Measurements from ENCODE around the gene BEGAIN. TPM values are rescaled to one million over a fixed set of nuclear protein-coding genes. Genes with fewer than 3 reads are reported as not detected.

BEGAIN gene
- total RNA-seq, 2 experiments from 2014 or later: 0.76 TPM; not detected in 1

- Histone ChIP-seq H3K9me2 (ENCODE audit: insufficient read depth, low read length) (no peaks in the 10 kb centered on the region), H3K4me1 (ENCODE audit: insufficient read depth, low read length, poor library complexity, severe bottlenecking) (peaks cover 6% of the 10 kb centered on the region), H4K20me1 (ENCODE audit: insufficient read depth, low read length) (no peaks in the 10 kb centered on the region), H3K27ac (ENCODE audit: low read depth, low read length, poor library complexity, severe bottlenecking) (no peak overlapping the region), H3K4me3 (ENCODE audit: low read depth, low read length, poor library complexity, severe bottlenecking) (no peak overlapping the region), H3K36me3 (ENCODE audit: insufficient read depth, low read length) (no peaks in the 10 kb centered on the region), H2AFZ (ENCODE audit: low read length) (no peak overlapping the region), H3K9me3 (ENCODE audit: low read length) (no peaks in the 10 kb centered on the region), H3K79me2 (ENCODE audit: insufficient read depth, low read depth, low read length) (no peaks in the 10 kb centered on the region), H3K4me2 (ENCODE audit: low read length) (no peak overlapping the region)
- DNase-seq (ENCODE audit: low spot score): no peak
- TF ChIP-seq EZH2phosphoT487 (IDR thresholded peaks at IDR 0.05; ENCODE audit: borderline replicate concordance, low read depth, low read length) (no peak), CTCF (conservative IDR thresholded peaks at IDR 0.05; ENCODE audit: low read length) (no peak)
- POLR2A ChIA-PET: no interaction called here
- no TSS peak for BruUV-seq (replicated peaks)
- intact Hi-C loops (cut with micrococcal nuclease; ENCODE audit: unreplicated experiment): no loop called here
- CTCF ChIA-PET (ENCODE audit: unreplicated experiment): no interaction called here
These were observed 36.2 kb downstream of the BEGAIN start for GRCh38 chr14:100551056-100551455.

DNA sequence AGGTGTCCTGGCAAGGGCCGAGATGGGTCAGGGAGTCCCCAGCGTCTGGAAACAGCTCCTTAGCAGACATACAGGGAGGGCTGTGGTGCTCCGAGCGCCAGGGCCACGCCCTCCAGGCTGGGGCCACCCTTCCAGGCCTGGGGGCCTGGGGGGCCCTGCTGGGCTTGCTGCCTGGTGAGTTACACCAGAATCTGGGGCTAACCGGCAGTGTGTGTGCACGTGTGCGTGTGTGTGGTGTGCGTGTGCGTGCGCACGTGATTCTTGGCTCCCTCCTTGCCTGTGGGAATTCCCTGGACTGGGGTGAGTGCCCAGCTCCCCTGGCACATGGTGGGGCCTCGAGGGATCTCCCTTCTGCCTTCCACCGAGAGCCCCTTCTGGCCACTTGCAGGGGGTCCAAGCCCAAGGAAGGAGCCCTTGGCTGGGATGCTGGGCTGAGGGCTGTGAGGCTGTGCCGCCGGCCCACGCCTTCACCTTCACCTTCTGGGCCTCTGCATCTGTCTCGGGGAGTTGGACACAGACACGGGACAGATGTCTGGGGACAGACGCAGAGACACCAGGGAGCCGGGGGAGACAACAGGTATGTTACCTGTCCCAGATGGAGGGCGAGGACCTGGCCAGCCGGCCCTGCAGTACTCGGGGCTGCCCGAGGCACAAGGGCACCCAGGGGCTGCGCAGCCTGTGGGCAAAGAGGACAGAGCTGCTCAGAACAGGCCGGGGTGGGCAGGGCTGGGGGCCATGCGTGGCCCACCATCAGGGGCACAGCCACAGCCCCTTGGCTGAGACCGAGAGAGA, 37.2 kb downstream of the BEGAIN start:
- Histone ChIP-seq H3K4me3 (ENCODE audit: low read depth, low read length, poor library complexity, severe bottlenecking) (no peak overlapping the region), H3K79me2 (ENCODE audit: insufficient read depth, low read depth, low read length) (no peaks in the 10 kb centered on the region), H2AFZ (ENCODE audit: low read length) (no peak overlapping the region), H3K36me3 (ENCODE audit: insufficient read depth, low read length) (no peaks in the 10 kb centered on the region), H4K20me1 (ENCODE audit: insufficient read depth, low read length) (no peaks in the 10 kb centered on the region), H3K4me1 (ENCODE audit: insufficient read depth, low read length, poor library complexity, severe bottlenecking) (peaks cover 6% of the 10 kb centered on the region), H3K27ac (ENCODE audit: low read depth, low read length, poor library complexity, severe bottlenecking) (no peak overlapping the region), H3K4me2 (ENCODE audit: low read length) (no peak overlapping the region), H3K9me2 (ENCODE audit: insufficient read depth, low read length) (no peaks in the 10 kb centered on the region), H3K9me3 (ENCODE audit: low read length) (no peaks in the 10 kb centered on the region)
- ChIA-PET CTCF (ENCODE audit: unreplicated experiment) (no interaction called here), POLR2A (no interaction called here)
- intact Hi-C loops (cut with micrococcal nuclease; ENCODE audit: unreplicated experiment): no loop called here
- no peak for DNase-seq (ENCODE audit: low spot score)
- TF ChIP-seq EZH2phosphoT487 (IDR thresholded peaks at IDR 0.05; ENCODE audit: borderline replicate concordance, low read depth, low read length): no peak
- TF ChIP-seq CTCF (conservative IDR thresholded peaks at IDR 0.05; ENCODE audit: low read length): no peak
- BruUV-seq (replicated peaks): no TSS peak

DNA sequence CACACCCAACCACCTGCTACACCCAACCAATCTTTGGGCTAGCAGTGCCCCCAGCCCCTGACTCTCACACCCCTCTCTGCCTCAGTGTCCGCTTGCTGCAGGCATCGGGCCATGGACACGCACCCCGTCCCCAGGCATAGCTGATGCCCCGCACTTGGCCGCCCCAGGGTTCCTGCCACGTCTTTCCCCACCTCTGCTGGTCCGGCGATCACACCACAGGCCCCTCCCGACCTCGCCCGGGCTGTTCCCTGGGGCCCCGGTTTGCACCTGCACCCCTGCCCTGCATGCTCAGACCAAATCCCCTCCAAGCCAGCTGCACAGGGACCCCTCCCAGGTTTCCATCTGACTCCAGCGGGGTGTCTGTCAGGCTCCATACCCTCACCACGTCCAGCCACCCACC, 38.3 kb downstream of the BEGAIN start:
- TF ChIP-seq EZH2phosphoT487 (IDR thresholded peaks at IDR 0.05; ENCODE audit: borderline replicate concordance, low read depth, low read length) (no peak), CTCF (conservative IDR thresholded peaks at IDR 0.05; ENCODE audit: low read length) (no peak)
- H3K9me2 ChIP-seq (ENCODE audit: insufficient read depth, low read length): no peaks in the 10 kb centered on the region
- no peak overlapping the region for H3K4me3 ChIP-seq (ENCODE audit: low read depth, low read length, poor library complexity, severe bottlenecking)
- CTCF ChIA-PET (ENCODE audit: unreplicated experiment): no interaction called here
- intact Hi-C loops (cut with micrococcal nuclease; ENCODE audit: unreplicated experiment): no loop called here
- POLR2A ChIA-PET: no interaction called here
- H3K9me3 ChIP-seq (ENCODE audit: low read length): no peaks in the 10 kb centered on the region
- no peaks in the 10 kb centered on the region for H3K79me2 ChIP-seq (ENCODE audit: insufficient read depth, low read depth, low read length)
- no peaks in the 10 kb centered on the region for H3K36me3 ChIP-seq (ENCODE audit: insufficient read depth, low read length)
- no peak for DNase-seq (ENCODE audit: low spot score)
- H3K4me1 ChIP-seq (ENCODE audit: insufficient read depth, low read length, poor library complexity, severe bottlenecking): peaks cover 6% of the 10 kb centered on the region
- no peak overlapping the region for H3K4me2 ChIP-seq (ENCODE audit: low read length)
- H3K27ac ChIP-seq (ENCODE audit: low read depth, low read length, poor library complexity, severe bottlenecking): no peak overlapping the region
- no TSS peak for BruUV-seq (replicated peaks)
- H2AFZ ChIP-seq (ENCODE audit: low read length): no peak overlapping the region
- no peaks in the 10 kb centered on the region for H4K20me1 ChIP-seq (ENCODE audit: insufficient read depth, low read length)
